Subcutaneous preadipocyte (primary cell): ENCODE measurements around the gene NRXN3. TPM values are rescaled to one million over a fixed set of nuclear protein-coding genes. Genes with fewer than 3 reads are reported as not detected.

Experiments
- small RNA-seq: library from RNA; depleted of rRNA; stranded (forward); fragments of <200 nt; gene quantifications from one replicate; pipeline ENCODE3, GENCODE V24; 2012
- total RNA-seq: library from RNA; depleted of rRNA; stranded (reverse); fragments of >200 nt; gene quantifications from 2 replicates; pipeline ENCODE4 v1.2.3, GENCODE V29; 2012

NRXN3 gene
- under 0.01 and 0.73 TPM in 2 replicates for total RNA-seq

DNA sequence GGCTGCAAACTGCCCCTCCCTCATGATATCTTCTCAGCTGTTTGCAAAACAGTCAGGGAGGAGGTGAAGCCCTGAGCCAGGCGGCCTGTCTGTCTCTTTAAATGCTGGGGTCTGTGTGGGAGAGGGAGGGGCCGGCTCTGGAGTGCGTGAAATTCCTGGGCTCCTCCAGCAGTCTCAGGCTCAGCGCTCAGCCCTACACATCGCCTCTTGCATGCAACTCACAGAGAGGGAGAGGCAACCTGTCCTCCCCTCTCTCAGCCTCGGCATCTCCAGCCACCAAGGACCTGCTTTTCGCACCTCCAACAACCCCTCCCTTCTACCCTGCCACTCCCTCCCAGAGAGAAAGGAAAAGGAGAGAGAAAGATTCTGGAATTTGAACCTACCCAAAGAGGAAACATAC, at the start of gene NRXN3:
TSS of gene NRXN3 (plus strand) at position 171 of the 400 bp plus-strand sequence. CDS start 72,721 bp downstream, outside the sequence.

Small RNA genes lying within 50 kb of the gene (small RNA-seq; reads per million reads assigned to genes)
- gene RNA5SP388 = 0.41 reads per million, percentile 21 among the genes with 10 or more reads in this experiment
